GM12864 (cell line): ENCODE measurements around the gene OR10H1.

Experiments
- DNase-seq: peaks from one replicate; pipeline ENCODE4 v3.0.0-alpha.2; 2011; ENCODE audit warnings: low read depth
- H3K4me3 ChIP-seq: 2 replicates; pipeline ENCODE4 v1.5.1; 2011; ENCODE audit warnings: mild to moderate bottlenecking, low read depth, low read length, control low read depth
- TF ChIP-seq, protein P1 (sequence below): IDR thresholded peaks from 2 replicates; pipeline ENCODE4 v1.5.1; 2011; ENCODE audit warnings: low read depth, mild to moderate bottlenecking, moderate library complexity, low read length, control low read depth, inconsistent platforms; ENCODE audit errors: missing control alignments

OR10H1 gene, protein sequence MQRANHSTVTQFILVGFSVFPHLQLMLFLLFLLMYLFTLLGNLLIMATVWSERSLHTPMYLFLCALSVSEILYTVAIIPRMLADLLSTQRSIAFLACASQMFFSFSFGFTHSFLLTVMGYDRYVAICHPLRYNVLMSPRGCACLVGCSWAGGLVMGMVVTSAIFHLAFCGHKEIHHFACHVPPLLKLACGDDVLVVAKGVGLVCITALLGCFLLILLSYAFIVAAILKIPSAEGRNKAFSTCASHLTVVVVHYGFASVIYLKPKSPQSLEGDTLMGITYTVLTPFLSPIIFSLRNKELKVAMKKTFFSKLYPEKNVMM

DNA sequence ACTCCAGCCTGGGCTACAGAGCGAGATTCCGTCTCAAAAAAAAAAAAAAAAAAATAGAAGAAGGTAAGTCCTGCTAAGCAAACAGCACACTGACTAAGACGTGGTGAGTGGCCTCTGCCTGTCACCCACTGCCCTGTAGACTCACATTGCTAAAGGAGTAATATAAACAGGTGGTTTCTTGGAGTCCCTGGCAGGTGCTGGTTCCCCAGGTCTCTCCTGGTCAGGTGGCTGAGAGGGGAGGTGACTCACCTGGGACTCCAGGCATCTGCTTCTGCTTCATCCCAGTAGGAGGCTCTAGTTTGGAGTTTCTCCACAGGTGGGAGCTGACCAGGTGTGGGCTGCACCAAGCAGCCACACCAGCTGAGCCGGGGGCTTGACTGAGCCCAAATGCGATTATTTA, at the start of gene OR10H1:
Gene OR10H1, minus strand, starts transcription at position 359 of the 400 bp plus-strand sequence. CDS start 7,627 bp downstream, outside the sequence.
- DNase-seq, result no peak
- no peak within 1 kb of the TSS for H3K4me3 ChIP-seq
- TF ChIP-seq, protein P1, sequence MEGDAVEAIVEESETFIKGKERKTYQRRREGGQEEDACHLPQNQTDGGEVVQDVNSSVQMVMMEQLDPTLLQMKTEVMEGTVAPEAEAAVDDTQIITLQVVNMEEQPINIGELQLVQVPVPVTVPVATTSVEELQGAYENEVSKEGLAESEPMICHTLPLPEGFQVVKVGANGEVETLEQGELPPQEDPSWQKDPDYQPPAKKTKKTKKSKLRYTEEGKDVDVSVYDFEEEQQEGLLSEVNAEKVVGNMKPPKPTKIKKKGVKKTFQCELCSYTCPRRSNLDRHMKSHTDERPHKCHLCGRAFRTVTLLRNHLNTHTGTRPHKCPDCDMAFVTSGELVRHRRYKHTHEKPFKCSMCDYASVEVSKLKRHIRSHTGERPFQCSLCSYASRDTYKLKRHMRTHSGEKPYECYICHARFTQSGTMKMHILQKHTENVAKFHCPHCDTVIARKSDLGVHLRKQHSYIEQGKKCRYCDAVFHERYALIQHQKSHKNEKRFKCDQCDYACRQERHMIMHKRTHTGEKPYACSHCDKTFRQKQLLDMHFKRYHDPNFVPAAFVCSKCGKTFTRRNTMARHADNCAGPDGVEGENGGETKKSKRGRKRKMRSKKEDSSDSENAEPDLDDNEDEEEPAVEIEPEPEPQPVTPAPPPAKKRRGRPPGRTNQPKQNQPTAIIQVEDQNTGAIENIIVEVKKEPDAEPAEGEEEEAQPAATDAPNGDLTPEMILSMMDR, result no peak

DNA sequence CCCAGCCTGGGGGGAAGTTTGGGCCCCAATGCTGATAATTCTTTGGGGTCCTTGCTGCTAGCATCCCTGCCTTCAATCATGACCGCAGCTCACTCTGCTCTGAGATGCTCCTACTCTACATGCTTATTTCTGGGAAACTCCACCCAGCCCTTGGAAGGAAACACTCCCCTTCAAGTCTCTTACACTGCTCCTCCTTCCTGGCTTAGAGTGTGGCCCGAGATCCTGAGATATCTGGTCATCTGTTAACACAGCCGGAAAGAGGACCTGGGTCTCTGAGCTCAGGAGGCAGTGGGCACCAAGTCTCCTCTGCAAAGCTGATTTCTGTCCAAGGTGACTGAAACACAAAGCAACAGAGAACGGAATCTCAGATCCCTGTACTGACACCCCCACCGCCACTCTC, 49.4 kb upstream of the OR10H1 start:
- no peak for DNase-seq
- TF ChIP-seq, protein P1, result no peak
- no peak overlapping the region for H3K4me3 ChIP-seq

DNA sequence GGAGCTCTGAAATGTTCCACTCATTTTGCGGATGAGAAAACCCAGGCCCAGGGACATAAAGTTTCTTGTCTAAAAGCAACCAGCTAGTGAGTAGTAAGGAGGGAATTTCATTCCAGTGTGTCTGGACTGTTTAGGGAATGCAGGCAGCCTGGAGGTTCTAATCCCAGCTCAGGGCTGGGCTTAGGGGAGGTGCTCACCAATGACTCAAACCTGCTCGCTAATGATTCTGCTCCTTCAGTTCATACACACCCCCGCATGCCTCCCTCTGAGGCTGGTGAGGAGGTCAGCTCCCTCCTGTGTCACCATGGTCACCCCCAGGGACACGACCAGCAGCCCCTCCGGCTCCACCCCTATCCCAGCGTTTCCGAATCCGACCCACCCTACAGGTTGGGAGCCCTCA, 47.8 kb upstream of the OR10H1 start:
- TF ChIP-seq, protein P1, result no peak
- DNase-seq, result no peak
- no peak overlapping the region for H3K4me3 ChIP-seq

DNA sequence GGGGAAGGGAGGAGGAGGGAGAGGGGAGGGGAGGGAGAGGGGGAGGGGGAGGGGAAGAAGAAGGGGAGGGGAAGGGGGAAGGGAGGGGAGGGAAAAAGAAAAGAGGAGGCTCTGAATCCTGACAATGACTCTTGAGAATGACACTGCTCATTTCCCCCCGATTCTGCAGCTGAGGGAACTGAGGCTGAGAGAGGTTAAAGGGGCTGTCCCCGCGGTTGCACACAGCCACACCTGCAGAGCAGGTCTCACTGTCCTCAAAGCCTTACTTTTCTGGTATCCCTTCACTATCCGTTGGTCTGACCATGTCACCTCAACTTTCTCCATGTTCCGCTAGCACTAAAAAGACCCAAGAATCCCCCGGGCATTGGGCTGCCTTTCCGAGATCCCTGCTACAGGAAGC, 47.0 kb upstream of the OR10H1 start:
- no peak overlapping the region for H3K4me3 ChIP-seq
- TF ChIP-seq, protein P1, result no peak

DNA sequence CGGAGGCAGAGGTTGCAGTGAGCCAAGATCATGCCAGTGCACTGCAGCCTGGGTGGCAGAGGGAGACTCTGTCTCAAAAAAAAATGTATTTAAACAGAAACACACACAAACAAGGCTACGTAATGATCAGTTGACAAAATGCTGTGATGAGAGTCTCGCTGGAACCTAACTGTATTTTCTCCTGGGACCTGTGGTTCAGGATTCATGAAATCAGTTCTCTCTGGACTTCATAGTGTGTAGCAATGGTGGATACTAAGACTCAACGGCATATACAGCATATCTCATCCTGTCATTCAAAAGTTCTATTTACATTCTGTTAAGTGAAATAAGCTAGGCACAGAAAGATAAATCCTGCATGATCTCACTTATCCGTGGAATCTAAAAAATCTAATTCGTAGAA, 45.1 kb upstream of the OR10H1 start:
- no peak overlapping the region for H3K4me3 ChIP-seq
- DNase-seq, result no peak
- TF ChIP-seq, protein P1, result no peak

More for the DNA sequence above, 47.0 kb upstream of the OR10H1 start:
- DNase-seq, result no peak

DNA sequence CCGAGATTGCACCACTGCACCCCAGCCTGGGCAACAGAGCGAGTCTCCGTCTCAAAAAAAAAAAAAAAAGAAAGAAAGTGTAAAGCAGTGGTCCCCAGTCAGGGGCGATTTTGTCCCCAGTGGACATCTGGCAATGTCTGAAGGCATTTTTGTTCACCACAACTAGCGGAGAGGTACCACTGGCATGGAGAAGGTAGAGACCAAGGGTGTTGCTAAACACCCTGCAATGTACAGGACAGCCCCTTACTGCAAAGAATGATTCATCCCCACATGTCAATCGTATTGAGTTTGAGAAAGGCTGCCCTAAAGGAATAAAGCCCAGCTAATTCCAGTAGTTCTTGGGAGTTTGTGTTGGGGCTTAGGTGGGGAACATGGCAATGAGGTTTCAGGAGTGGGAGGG, 43.7 kb upstream of the OR10H1 start:
- no peak overlapping the region for H3K4me3 ChIP-seq
- TF ChIP-seq, protein P1, result no peak
- DNase-seq, result no peak

DNA sequence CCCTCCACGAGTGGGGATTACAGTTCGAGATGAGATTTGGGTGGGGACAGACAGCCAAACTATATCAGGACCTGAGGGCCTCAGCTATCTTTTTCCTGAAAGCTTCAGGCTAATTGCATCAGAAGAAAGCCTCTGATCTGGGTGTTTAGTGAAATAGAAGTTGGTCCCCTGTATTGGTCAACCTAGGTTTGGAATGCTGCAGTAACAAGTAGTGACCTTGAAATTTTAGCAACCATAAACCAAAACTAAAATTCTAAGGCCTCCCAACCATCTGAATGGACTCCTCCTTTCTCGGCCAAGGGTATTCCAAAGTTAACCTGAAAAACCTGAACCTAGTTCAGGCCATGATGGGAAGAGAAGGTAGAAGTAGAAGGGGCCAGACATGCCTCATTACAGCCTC, 34.9 kb upstream of the OR10H1 start:
- no peak overlapping the region for H3K4me3 ChIP-seq
- TF ChIP-seq, protein P1, result no peak
- no peak for DNase-seq
